Mucosa of descending colon (tissue), 3 donors: ENCODE measurements around the gene ZNF436. TPM values are rescaled to one million over a fixed set of nuclear protein-coding genes. Genes with fewer than 3 reads are reported as not detected.
"Not testable (repeated sequence)": the region's sequence is repeated elsewhere in the genome, so short reads cannot be mapped to it uniquely, and the experiment has no call there.

ENCODE experiments used
- ATAC-seq: fragments of 200-7000 bp; cut with Tn5 transposase; one replicate; pipeline ENCODE4 v1.9.1; 2020; ENCODE audit warnings: mild to moderate bottlenecking, moderate library complexity
- DNase-seq, 3 donors: peaks; one replicate each; pipeline ENCODE4 v3.0.0-alpha.2; 2020
- H3K36me3 ChIP-seq: fragments of 200-600 bp; one replicate; pipeline ENCODE4 v1.8.0; 2021; ENCODE audit warnings: low read depth, mild to moderate bottlenecking
- H3K4me1 ChIP-seq: fragments of 200-600 bp; one replicate; pipeline ENCODE4 v1.8.0; 2021; ENCODE audit warnings: low read depth, mild to moderate bottlenecking
- H3K4me3 ChIP-seq: fragments of 200-600 bp; one replicate; pipeline ENCODE4 v1.8.0; 2021; ENCODE audit warnings: mild to moderate bottlenecking
- H3K9me3 ChIP-seq: fragments of 200-600 bp; one replicate; pipeline ENCODE4 v1.8.0; 2021; ENCODE audit warnings: mild to moderate bottlenecking
- intact Hi-C, 2 donors: fragments of 100-400 bp; cut with DNase I in 1 of 2; cut with micrococcal nuclease in 1 of 2; formaldehyde crosslinking; loops; one replicate each; pipeline versions ENCODE4 v1.11.0 to v1.11.1; 2022; cut with DNase I, micrococcal nuclease
- total RNA-seq, 3 donors: library from RNA; stranded (reverse); fragmentation: NEBNext Ultra II Directional in 2 of 3; extraction: Animal tissue kit (Norgen Biotek cat#: 25700) in 2 of 3; gene quantifications; one replicate each; pipeline versions ENCODE4 v1.2.1 to v1.2.4, GENCODE V29; 2021 to 2023
- TF ChIP-seq, protein P1 (sequence below): fragments of 200-600 bp; IDR thresholded peaks from one replicate; pipeline ENCODE4 v1.8.0; 2022; ENCODE audit warnings: antibody characterized with exemption, mild to moderate bottlenecking
- donor health status: DM: no; HTN: no; CAD: no; lungs with moderate emphysema.
- donor health status: DM: no; HTN: no; CAD: no.
- donor health status: DM: no; HTN: yes; CAD: no.

Gene ZNF436
- total RNA-seq, 3 donors from 2014 or later, result 10.1 to 15.2 (median 11.4) TPM

DNA sequence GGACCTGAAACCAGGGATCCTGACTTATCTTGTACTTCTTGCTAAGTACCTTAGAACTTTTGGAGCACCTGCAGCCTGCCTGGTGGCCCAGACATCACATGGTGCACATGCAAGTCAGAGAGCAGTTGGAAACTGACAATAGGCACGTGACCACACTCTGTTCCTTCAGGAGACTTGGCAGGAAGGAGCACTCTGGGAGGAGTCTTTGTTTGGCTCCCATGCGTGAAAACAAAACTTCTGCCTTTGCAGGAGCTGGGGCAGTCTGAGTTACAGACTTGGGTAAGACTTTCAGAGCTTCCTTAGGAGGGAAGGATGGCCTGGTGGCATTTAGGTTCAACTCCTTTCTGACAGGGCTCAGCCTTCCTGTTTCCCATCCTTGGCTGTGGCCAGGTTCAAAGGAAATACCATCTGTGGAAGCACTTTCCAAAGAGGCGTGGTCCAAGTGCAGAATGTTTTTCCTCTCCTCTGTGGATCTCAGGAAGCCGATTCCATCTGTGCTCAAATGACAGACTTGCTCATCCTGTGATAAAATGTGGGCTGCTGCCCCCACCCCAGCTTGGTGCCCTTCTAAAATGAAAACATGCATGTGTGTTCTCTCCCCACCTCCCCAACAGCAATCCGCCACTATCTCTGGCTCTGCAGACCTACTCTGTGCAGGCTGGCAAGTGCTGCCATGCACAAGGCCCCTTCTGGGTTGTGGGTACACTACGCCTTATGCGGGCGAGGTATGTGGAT, 14.1 kb upstream of the ZNF436 start:
- intact Hi-C loops, result no loop called here
- no peaks in the 10 kb centered on the region for H3K36me3 ChIP-seq
- no peaks in the 10 kb centered on the region for H3K9me3 ChIP-seq
- TF ChIP-seq, protein P1, sequence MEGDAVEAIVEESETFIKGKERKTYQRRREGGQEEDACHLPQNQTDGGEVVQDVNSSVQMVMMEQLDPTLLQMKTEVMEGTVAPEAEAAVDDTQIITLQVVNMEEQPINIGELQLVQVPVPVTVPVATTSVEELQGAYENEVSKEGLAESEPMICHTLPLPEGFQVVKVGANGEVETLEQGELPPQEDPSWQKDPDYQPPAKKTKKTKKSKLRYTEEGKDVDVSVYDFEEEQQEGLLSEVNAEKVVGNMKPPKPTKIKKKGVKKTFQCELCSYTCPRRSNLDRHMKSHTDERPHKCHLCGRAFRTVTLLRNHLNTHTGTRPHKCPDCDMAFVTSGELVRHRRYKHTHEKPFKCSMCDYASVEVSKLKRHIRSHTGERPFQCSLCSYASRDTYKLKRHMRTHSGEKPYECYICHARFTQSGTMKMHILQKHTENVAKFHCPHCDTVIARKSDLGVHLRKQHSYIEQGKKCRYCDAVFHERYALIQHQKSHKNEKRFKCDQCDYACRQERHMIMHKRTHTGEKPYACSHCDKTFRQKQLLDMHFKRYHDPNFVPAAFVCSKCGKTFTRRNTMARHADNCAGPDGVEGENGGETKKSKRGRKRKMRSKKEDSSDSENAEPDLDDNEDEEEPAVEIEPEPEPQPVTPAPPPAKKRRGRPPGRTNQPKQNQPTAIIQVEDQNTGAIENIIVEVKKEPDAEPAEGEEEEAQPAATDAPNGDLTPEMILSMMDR, result no peak
- ATAC-seq, result no peak
- H3K4me1 ChIP-seq, result peaks cover 2% of the 10 kb centered on the region
- no peak overlapping the region for H3K4me3 ChIP-seq
- no peak for DNase-seq

DNA sequence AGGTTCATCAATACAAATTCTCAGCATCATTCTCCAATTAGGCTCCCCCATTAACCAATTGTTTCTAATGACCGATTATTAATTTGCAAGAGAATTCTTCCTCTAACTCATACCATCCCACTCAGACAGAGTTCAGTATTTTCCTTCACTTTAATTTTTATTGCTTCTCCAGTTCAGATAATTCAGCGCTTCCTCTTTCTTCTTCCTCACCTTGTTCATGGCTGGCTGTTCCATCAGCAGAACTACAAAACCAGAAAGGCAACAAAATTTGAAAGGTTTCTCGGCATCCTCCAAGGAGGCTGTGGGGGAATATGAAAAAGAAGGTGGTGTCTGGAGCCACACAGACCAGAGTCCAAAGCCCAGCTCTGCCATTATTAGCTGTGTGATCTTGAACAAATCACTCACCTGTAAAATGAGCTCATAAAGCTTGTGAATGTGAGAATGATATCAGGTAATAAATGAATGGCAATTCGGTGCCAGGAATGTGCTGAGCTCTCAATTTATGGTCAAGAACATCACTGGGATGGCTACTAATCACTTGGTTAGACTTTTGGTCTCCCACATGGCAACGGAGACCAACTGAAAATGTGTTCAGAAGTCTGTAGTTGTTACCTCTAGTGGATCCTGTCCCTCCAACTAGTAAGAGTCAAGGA, 11.7 kb upstream of the ZNF436 start:
- H3K4me1 ChIP-seq, result peaks cover 12% of the 10 kb centered on the region
- TF ChIP-seq, protein P1, result no peak
- no peak overlapping the region for H3K4me3 ChIP-seq
- DNase-seq (no peak), ATAC-seq (no peak)
- intact Hi-C loops, result no loop called here
- H3K36me3 ChIP-seq, result no peaks in the 10 kb centered on the region
- H3K9me3 ChIP-seq, result no peaks in the 10 kb centered on the region

DNA sequence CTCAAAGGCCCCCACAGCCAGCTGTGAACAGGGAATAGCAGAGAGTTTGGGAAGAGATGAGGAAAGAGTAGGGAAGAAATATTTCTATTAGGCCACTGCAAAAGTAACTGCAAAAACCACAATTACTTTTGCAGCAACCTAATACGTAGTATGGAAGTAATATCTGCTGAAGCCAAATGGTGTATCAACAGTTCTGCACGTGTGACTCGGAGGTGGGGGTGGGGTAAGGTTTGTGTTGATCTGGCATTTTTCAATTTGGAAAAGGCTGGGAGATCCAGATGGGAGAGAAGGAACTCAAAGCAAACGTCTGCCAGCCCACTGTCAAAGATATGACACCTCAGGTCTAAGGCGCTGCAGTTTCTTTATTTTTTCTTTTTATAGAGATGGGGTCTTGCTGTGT, 11.1 kb upstream of the ZNF436 start:
- DNase-seq (no peak), ATAC-seq (no peak)
- H3K9me3 ChIP-seq, result no peaks in the 10 kb centered on the region
- no peak overlapping the region for H3K4me3 ChIP-seq
- intact Hi-C loops, result no loop called here
- H3K36me3 ChIP-seq, result no peaks in the 10 kb centered on the region
- H3K4me1 ChIP-seq, result peaks cover 12% of the 10 kb centered on the region
- TF ChIP-seq, protein P1, result no peak

DNA sequence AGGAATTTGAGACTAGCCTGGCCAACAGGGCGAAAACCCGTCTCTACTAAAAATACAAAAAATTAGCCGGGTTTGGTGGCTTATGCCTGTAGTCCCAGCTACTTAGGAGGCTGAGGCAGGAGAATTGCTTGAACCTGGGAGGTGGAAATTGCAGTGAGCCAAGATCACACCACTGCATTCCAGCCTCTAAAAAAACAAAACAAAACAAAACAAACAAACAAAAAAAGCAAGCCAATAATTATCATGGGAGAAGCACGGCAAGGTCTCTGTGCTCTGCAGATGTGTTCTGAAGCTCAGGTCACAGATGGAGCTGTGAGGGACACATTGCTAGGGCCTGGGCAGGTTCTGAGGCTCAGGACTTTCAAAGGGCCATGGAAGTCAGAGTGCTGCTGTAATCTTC, 10.6 kb upstream of the ZNF436 start:
- intact Hi-C loops, H3K4me3 ChIP-seq, H3K36me3 ChIP-seq, ATAC-seq, DNase-seq, H3K9me3 ChIP-seq: not testable (repeated sequence)
- peaks cover 12% of the 10 kb centered on the region for H3K4me1 ChIP-seq

DNA sequence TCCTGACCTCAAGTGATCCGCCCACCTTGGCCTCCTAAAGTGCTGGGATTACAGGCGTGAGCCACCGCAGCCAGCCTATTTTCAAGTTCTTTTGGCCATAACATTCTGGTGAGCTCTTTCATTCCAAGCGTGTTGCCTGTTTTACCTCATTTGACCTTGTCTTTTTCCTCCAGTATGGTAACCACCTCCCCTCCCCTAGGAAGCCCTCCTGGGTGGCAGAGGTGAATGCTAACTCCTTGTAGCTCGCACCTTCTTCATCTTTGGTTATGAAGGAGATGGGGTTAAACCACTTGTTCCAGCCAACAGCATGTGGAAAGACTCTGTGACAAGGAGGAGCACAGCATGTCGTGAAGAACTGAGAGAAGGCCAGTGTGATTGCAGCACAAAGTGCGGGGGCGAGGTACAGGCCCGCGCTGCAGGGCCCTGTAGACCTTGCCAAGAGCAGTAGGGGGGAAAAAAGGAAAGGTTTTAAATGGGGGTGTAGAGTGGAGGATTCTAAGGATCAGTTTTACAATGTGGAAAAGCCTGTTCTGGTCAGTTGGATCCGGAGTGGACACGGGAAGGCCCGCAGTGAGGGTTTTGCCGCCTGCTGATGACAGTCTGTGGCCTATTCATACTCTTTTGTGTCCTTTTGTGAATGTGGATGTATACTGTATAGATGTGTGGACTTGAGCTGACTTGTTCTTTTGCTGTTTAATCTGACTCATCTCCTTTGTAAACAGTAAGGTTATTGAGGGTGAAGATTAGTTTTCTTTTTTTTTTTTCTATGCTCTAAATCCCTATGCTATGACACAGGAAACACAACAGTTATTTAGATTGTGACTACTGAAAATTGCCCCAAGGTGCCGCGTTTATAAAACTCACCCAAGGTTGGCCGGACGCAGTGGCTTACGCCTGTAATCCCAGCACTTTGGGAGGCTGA, 7.5 kb upstream of the ZNF436 start:
- no peaks in the 10 kb centered on the region for H3K9me3 ChIP-seq
- H3K4me3 ChIP-seq, result no peak overlapping the region
- intact Hi-C loops, result no loop called here
- no peak for DNase-seq
- TF ChIP-seq, protein P1, result no peak
- peak; percentile 86 for ATAC-seq
- no peaks in the 10 kb centered on the region for H3K36me3 ChIP-seq
- H3K4me1 ChIP-seq, result peaks cover 12% of the 10 kb centered on the region

DNA sequence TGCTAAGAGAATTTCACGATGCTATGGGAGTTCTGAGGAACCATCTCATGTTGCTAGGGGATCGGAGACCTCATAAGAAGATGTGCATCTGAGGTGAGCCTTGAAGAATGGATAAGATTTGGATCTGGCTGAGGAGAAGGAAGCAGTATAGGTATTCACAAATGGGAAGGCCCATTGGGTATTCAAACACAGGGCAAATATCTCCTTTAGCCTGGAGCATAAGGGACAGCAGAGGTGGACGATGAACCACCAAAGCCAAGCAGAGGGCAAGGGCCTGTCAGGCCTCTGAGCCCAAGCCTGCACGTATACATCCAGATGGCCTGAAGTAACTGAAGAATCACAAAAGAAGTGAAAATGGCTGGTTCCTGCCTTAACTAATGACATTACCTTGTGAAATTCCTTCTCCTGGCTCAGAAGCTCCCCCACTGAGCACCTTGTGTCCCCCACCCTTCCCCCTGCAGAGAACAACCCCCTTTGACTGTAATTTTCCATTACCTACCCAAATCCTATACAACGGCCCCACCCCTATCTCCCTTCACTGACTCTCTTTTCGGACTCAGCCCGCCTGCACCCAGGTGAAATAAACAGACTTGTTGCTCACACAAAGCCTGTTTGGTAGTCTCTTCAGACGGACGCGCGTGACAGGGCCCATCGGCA, 4.6 kb upstream of the ZNF436 start:
- H3K9me3 ChIP-seq, intact Hi-C loops, H3K4me3 ChIP-seq, ATAC-seq, H3K36me3 ChIP-seq, DNase-seq: not testable (repeated sequence)
- H3K4me1 ChIP-seq, result peaks cover 30% of the 10 kb centered on the region
